ENCODE measurements around the gene TMBIM6. TPM values are rescaled to one million over a fixed set of nuclear protein-coding genes. Genes with fewer than 3 reads are reported as not detected.

Gene TMBIM6
- total RNA-seq, 4 donors from 2014 or later = 238 to 407 (median 319) TPM

DNA sequence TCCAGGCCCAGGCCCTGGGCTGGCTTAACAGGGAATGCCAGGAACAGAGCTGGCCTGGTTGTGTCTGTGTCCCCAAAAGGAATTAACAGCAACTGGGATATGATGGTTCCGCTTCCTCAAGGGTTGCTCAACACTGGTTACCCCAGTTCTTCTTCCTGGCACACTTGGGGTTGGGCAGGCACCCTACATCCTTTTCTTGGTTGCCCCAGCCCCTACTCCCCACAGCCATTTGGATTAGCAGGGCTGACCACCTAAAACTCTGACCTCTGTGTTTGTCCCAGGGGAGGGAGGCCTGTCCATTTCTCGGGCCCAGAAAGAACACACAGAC is 56.1 kb downstream of the TMBIM6 start:
- H3K4me3 ChIP-seq (ENCODE audit: low read depth, poor library complexity, severe bottlenecking) = no peak overlapping the region
- intact Hi-C loops (cut with DNase I; ENCODE audit: low total_unique reads) = no loop called here

DNA sequence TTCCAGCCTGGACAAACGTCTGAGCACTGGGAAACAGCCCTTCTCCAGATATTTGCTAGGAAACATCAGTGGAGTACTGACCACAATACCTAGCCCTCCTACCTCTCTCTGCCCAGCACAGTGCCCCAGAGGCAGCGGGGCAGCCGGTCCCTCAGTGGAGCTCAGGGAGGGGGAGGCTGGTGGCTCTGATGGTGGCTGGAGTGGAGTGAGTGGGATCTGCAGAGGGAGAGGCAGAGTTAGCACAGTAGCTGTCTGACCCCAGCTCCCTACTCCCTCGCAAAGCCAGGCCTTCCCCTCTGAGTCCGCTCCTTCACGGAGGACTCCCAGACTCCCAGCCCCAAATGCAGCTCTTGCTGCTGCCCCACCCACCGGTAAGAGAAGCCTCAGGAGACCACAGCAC is 56.9 kb downstream of the TMBIM6 start:
- no peak overlapping the region for H3K4me3 ChIP-seq (ENCODE audit: low read depth, poor library complexity, severe bottlenecking)
- WGBS, 2 donors = 80 to 83% methylated on average over 7 of the region's 7 CpGs
- no peak for DNase-seq (ENCODE audit: low spot score in 2 of 2)
- intact Hi-C loops (cut with DNase I; ENCODE audit: low total_unique reads) = no loop called here
- TF ChIP-seq POLR2A (IDR thresholded peaks at IDR 0.05) = no peak
- TF ChIP-seq, protein P1, sequence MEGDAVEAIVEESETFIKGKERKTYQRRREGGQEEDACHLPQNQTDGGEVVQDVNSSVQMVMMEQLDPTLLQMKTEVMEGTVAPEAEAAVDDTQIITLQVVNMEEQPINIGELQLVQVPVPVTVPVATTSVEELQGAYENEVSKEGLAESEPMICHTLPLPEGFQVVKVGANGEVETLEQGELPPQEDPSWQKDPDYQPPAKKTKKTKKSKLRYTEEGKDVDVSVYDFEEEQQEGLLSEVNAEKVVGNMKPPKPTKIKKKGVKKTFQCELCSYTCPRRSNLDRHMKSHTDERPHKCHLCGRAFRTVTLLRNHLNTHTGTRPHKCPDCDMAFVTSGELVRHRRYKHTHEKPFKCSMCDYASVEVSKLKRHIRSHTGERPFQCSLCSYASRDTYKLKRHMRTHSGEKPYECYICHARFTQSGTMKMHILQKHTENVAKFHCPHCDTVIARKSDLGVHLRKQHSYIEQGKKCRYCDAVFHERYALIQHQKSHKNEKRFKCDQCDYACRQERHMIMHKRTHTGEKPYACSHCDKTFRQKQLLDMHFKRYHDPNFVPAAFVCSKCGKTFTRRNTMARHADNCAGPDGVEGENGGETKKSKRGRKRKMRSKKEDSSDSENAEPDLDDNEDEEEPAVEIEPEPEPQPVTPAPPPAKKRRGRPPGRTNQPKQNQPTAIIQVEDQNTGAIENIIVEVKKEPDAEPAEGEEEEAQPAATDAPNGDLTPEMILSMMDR (IDR thresholded peaks at IDR 0.05) = no peak

More for the DNA sequence above, 56.1 kb downstream of the TMBIM6 start:
- TF ChIP-seq POLR2A (IDR thresholded peaks at IDR 0.05) = no peak
- TF ChIP-seq, protein P1 (IDR thresholded peaks at IDR 0.05) = no peak
- WGBS, 2 donors = 80 to 97% methylated on average over 2 of the region's 2 CpGs
- DNase-seq (ENCODE audit: low spot score in 2 of 2) = no peak

DNA sequence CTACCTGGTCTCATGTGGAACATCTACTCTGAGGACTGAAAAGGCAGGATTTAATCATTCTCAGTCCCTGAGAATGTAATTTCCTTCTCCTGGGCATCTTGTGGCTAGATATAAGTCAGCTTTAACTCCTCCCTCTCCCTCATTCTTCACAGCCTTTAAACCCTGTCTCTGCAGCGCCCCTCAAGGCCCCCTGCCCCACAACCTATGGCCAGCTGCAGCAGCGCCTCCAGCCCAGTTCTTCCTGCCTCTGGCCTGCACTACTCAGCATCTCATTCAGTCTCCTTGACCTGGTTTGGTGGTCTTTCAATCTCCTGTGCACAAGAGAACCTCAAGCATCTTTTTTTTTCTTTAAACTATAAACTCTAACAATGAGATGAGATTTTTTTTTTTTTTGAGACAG is 57.6 kb downstream of the TMBIM6 start:
- TF ChIP-seq, protein P1 (IDR thresholded peaks at IDR 0.05) = no peak
- no peak for TF ChIP-seq POLR2A (IDR thresholded peaks at IDR 0.05)
- WGBS, 2 donors = 89 to 91% methylated on average over 2 of the region's 2 CpGs
- no peak overlapping the region for H3K4me3 ChIP-seq (ENCODE audit: low read depth, poor library complexity, severe bottlenecking)
- no peak for DNase-seq (ENCODE audit: low spot score in 2 of 2)
- intact Hi-C loops (cut with DNase I; ENCODE audit: low total_unique reads) = no loop called here

DNA sequence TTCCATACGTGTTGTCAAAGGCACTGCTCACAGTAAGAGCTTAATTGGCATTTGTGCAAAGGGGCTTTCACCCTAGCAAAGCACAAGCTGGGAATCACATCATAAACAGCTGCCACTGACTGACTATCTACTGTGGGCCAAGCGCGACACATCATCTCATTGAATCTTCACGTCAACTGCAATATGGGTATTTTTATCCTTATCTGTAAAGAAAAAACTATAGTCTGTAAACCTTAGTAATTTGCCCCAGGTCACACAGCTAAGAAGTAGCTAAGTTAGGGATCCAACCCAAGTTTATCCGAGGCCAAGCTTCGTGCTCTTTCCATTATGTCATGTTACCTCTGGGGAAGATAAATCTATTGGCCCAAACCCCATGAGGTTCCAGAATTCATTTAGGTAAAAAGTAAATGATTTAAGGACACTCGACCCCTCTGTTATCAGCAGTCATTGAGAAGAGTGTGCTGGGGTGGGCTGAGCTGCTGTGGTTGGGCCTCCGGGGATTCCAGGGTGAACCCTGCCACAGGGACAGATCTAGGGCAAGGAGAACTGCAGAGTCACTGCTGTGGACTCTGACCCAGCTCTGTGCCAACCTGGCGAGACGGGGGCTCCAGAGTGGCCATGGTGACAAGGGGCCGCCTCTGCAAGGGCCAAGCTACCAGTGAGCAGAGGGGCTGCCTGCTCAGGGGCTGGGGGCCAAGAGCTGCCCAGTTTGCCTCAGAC is 59.2 kb downstream of the TMBIM6 start:
- intact Hi-C loops (cut with DNase I; ENCODE audit: low total_unique reads) = no loop called here
- 55 to 57% methylated on average over 11 of the region's 11 CpGs for WGBS, 2 donors
- no peak for DNase-seq (ENCODE audit: low spot score in 2 of 2)
- TF ChIP-seq, protein P1 (IDR thresholded peaks at IDR 0.05) = no peak
- no peak for TF ChIP-seq POLR2A (IDR thresholded peaks at IDR 0.05)
- H3K4me3 ChIP-seq (ENCODE audit: low read depth, poor library complexity, severe bottlenecking) = no peak overlapping the region

DNA sequence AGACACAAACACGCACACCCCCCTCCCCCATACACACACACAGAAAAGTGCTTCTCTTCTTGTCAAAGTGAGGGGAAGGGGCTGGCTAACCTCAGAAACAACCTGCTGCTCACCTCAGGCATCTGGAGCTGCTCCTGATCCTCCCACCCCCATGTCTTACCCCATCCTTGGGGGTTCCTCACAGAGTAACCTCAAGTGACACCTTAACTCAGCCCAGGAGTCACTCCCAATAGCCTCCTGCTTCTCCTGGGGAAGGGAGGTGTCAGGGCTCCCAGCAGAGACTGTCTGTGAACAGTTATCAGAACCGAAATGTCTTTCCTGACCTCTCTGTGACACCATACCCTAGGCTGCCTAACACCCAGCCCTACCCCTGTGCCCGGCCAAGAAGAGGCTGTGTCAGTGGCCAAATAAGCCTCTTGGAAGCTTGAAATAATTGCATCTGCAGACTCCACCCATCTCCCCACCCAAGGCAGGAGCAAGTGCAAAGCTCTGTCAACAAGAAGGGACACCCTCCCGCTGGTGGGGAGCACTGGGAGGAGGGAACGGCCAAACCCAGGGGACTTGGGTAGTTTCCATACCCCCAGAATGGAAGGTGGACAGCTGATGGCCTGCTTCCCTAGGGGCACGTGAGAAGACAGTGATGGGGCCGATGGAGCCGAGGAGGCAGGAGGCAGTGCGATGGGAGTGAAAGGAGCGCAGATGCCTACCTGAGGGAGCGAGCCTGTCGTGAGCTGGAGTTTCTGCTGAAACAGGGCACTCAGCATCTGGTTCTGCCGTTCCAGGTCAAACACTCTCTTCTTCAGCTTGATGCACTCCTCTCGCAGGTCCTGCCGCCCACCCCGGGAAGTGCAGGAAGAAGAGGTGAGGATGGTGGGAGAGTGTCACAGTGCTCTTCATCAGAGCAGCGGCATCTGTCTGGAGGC is 60.0 kb downstream of the TMBIM6 start:
- DNase-seq (ENCODE audit: low spot score in 2 of 2) = no peak
- WGBS, 2 donors = 75 to 83% methylated on average over 16 to 17 of the region's 17 CpGs
- intact Hi-C loops (cut with DNase I; ENCODE audit: low total_unique reads) = no loop called here
- TF ChIP-seq, protein P1 (IDR thresholded peaks at IDR 0.05) = no peak
- TF ChIP-seq POLR2A (IDR thresholded peaks at IDR 0.05) = no peak
- H3K4me3 ChIP-seq (ENCODE audit: low read depth, poor library complexity, severe bottlenecking) = no peak overlapping the region
